ENCODE data around the gene BLOC1S3.

DNA sequence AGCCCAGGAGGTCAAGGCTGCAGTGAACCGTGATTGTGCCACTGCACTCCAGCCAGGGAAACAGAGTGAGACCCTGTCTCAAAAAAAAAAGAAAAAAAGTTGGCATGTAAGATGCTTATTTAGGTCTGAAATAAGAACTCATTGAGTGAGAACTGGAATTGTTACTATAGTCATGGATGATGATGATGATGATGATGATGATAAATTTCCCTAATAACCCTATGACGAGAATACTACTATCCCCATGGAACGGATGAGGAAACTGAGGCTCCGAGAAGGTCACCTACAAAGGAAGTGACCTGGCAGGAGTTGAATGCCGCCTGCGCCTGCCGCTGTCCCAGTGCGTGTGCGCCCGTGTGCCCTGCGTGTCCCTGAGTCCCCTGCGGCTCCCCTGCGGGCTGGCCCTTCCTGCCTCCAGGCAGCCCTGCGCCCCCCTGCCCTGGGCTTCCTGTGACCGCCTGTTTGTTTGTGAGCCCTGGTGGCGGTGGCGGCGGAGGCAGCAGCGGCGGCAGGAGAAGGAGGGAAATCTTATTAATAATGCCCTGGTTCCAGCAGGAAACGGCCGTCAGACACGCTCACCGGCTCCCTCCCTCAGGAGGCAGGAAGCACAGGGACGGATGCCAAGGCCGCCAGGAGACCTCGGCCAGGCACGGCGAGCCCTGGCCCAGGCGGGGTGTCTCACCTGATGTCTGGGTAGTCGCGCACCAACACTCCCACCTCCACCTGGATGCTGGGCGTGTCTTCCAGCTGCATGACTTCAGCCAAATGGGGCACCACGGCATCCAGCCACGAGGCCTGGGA lies 37.0 kb downstream of the BLOC1S3 start:
- TF ChIP-seq MYC (IDR thresholded peaks at IDR 0.05; ENCODE audit: low read depth, low read length) = no peak
- TF ChIP-seq, protein P1, sequence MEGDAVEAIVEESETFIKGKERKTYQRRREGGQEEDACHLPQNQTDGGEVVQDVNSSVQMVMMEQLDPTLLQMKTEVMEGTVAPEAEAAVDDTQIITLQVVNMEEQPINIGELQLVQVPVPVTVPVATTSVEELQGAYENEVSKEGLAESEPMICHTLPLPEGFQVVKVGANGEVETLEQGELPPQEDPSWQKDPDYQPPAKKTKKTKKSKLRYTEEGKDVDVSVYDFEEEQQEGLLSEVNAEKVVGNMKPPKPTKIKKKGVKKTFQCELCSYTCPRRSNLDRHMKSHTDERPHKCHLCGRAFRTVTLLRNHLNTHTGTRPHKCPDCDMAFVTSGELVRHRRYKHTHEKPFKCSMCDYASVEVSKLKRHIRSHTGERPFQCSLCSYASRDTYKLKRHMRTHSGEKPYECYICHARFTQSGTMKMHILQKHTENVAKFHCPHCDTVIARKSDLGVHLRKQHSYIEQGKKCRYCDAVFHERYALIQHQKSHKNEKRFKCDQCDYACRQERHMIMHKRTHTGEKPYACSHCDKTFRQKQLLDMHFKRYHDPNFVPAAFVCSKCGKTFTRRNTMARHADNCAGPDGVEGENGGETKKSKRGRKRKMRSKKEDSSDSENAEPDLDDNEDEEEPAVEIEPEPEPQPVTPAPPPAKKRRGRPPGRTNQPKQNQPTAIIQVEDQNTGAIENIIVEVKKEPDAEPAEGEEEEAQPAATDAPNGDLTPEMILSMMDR (IDR thresholded peaks at IDR 0.05; ENCODE audit: low read depth, low read length) = no peak
- TF ChIP-seq, protein P2, sequence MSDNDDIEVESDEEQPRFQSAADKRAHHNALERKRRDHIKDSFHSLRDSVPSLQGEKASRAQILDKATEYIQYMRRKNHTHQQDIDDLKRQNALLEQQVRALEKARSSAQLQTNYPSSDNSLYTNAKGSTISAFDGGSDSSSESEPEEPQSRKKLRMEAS (IDR thresholded peaks at IDR 0.05; ENCODE audit: low read depth, low read length) = no peak
- no peak for TF ChIP-seq POLR2A (IDR thresholded peaks at IDR 0.05; ENCODE audit: extremely low read depth, insufficient read length)

Data from NB4 (cell line).